Measurements from ENCODE around the gene SCAMP5. TPM values are rescaled to one million over a fixed set of nuclear protein-coding genes. Genes with fewer than 3 reads are reported as not detected.

The SCAMP5 gene
- total RNA-seq, 1 experiment from 2014 or later, result 11.8 TPM

- no peak for DNase-seq
- no peaks in the 10 kb centered on the region for H3K4me1 Mint-ChIP-seq (ENCODE audit: low read depth, unreplicated experiment)
- CTCF ChIA-PET, result interaction anchor here (0.7 kb wide), 1 partner anchor 58 kb away, joined by 5 read pairs; no protein-coding TSS in a partner anchor
- POLR2A ChIA-PET, result no interaction called here
- no peaks in the 10 kb centered on the region for H3K27me3 Mint-ChIP-seq (ENCODE audit: insufficient read depth, unreplicated experiment)
- intact Hi-C loops (cut with micrococcal nuclease; ENCODE audit: unreplicated experiment), result no loop called here
- no peaks in the 10 kb centered on the region for H3K9me3 Mint-ChIP-seq (ENCODE audit: unreplicated experiment)
- BruUV-seq (replicated peaks), result no TSS peak
- Histone ChIP-seq H3K9me3 (no peaks in the 10 kb centered on the region), H3K4me1 (no peaks in the 10 kb centered on the region), H3K36me3 (ENCODE audit: control insufficient read depth, insufficient read depth, low read length) (no peaks in the 10 kb centered on the region), H3K4me3 (ENCODE audit: low read depth, low read length) (no peak overlapping the region), H3K27me3 (replicated peaks; ENCODE audit: control insufficient read depth, insufficient read depth, low read length) (no peaks in the 10 kb centered on the region)
- no peak overlapping the region for H3K27ac Mint-ChIP-seq (ENCODE audit: unreplicated experiment)
- no peak overlapping the region for H3K4me3 Mint-ChIP-seq (ENCODE audit: unreplicated experiment)
- no peak for TF ChIP-seq CTCF (IDR thresholded peaks at IDR 0.05; ENCODE audit: insufficient read depth in 1 of 2, low read depth in 1 of 2, low read length in 1 of 2, severe bottlenecking in 1 of 2, unreplicated experiment in 1 of 2)
- H3K36me3 Mint-ChIP-seq (ENCODE audit: insufficient read depth, unreplicated experiment), result no peaks in the 10 kb centered on the region
These were observed 7.0 kb downstream of the SCAMP5 start for GRCh38 chr15:75002398-75002797.

- H3K4me1 Mint-ChIP-seq (ENCODE audit: low read depth, unreplicated experiment), result no peaks in the 10 kb centered on the region
- no TSS peak for BruUV-seq (replicated peaks)
- no peaks in the 10 kb centered on the region for H3K4me1 ChIP-seq
- no peaks in the 10 kb centered on the region for H3K27me3 Mint-ChIP-seq (ENCODE audit: insufficient read depth, unreplicated experiment)
- no peaks in the 10 kb centered on the region for H3K9me3 Mint-ChIP-seq (ENCODE audit: unreplicated experiment)
- TF ChIP-seq CTCF (IDR thresholded peaks at IDR 0.05; ENCODE audit: insufficient read depth in 1 of 2, low read depth in 1 of 2, low read length in 1 of 2, severe bottlenecking in 1 of 2, unreplicated experiment in 1 of 2), result no peak
- CTCF ChIA-PET, result interaction anchor here (0.6 kb wide), 1 partner anchor 50 kb away, joined by 3 read pairs; the partner anchor contains the start of gene RPP25
- H3K27ac Mint-ChIP-seq (ENCODE audit: unreplicated experiment), result no peak overlapping the region
- no peak for DNase-seq
- H3K27me3 ChIP-seq (replicated peaks; ENCODE audit: control insufficient read depth, insufficient read depth, low read length), result no peaks in the 10 kb centered on the region
- H3K9me3 ChIP-seq, result no peaks in the 10 kb centered on the region
- intact Hi-C loops (cut with micrococcal nuclease; ENCODE audit: unreplicated experiment), result no loop called here
- H3K4me3 ChIP-seq (ENCODE audit: low read depth, low read length), result no peak overlapping the region
- H3K4me3 Mint-ChIP-seq (ENCODE audit: unreplicated experiment), result no peak overlapping the region
- no peaks in the 10 kb centered on the region for H3K36me3 Mint-ChIP-seq (ENCODE audit: insufficient read depth, unreplicated experiment)
- POLR2A ChIA-PET, result interaction anchor here (1.1 kb wide), 1 partner anchor 50 kb away, joined by 6 read pairs; the partner anchor contains the start of gene RPP25
- no peaks in the 10 kb centered on the region for H3K36me3 ChIP-seq (ENCODE audit: control insufficient read depth, insufficient read depth, low read length)
These were observed 11.9 kb downstream of the SCAMP5 start for GRCh38 chr15:75007216-75007615.

- Mint-ChIP-seq H3K4me3 (ENCODE audit: unreplicated experiment) (no peak overlapping the region), H3K27ac (ENCODE audit: unreplicated experiment) (no peak overlapping the region), H3K4me1 (ENCODE audit: low read depth, unreplicated experiment) (no peaks in the 10 kb centered on the region), H3K9me3 (ENCODE audit: unreplicated experiment) (no peaks in the 10 kb centered on the region), H3K27me3 (ENCODE audit: insufficient read depth, unreplicated experiment) (no peaks in the 10 kb centered on the region), H3K36me3 (ENCODE audit: insufficient read depth, unreplicated experiment) (no peaks in the 10 kb centered on the region)
- no TSS peak for BruUV-seq (replicated peaks)
- intact Hi-C loops (cut with micrococcal nuclease; ENCODE audit: unreplicated experiment), result no loop called here
- CTCF ChIA-PET, result interaction anchor here (0.6 kb wide), 1 partner anchor 12 kb away, joined by 4 read pairs; no protein-coding TSS in a partner anchor
- no peak for TF ChIP-seq CTCF (IDR thresholded peaks at IDR 0.05; ENCODE audit: insufficient read depth in 1 of 2, low read depth in 1 of 2, low read length in 1 of 2, severe bottlenecking in 1 of 2, unreplicated experiment in 1 of 2)
- no peaks in the 10 kb centered on the region for H3K9me3 ChIP-seq
- no peaks in the 10 kb centered on the region for H3K27me3 ChIP-seq (replicated peaks; ENCODE audit: control insufficient read depth, insufficient read depth, low read length)
- no peak for DNase-seq
- POLR2A ChIA-PET, result interaction anchor here (1.1 kb wide), 1 partner anchor 51 kb away, joined by 6 read pairs; the partner anchor contains the start of gene RPP25
- H3K4me1 ChIP-seq, result no peaks in the 10 kb centered on the region
- no peaks in the 10 kb centered on the region for H3K36me3 ChIP-seq (ENCODE audit: control insufficient read depth, insufficient read depth, low read length)
- no peak overlapping the region for H3K4me3 ChIP-seq (ENCODE audit: low read depth, low read length)
These were observed 12.9 kb downstream of the SCAMP5 start for GRCh38 chr15:75008221-75008625.
